Activated T-cell treated with anti-CD3 and anti-CD28 coated beads, Interleukin-2, amount 50 U/mL, for 24 hours (primary cell): Measurements from ENCODE around the gene CCDC142.
A peak's percentile ranks its signal among the peaks of the same experiment; 100 is the strongest.
"Not testable (repeated sequence)": the region's sequence is repeated elsewhere in the genome, so short reads cannot be mapped to it uniquely, and the experiment has no call there.

Source experiments
- DNase-seq: peaks from one replicate; pipeline ENCODE4 v3.0.0-alpha.2; 2020
- H3K27ac Mint-ChIP-seq: 2 replicates; pipeline ENCODE4 v1.8.0; 2020; ENCODE audit warnings: mild to moderate bottlenecking, mixed read lengths
- H3K27me3 Mint-ChIP-seq: 2 replicates; pipeline ENCODE4 v1.8.0; 2020; ENCODE audit warnings: mixed read lengths
- H3K36me3 Mint-ChIP-seq: 2 replicates; pipeline ENCODE4 v1.8.0; 2020; ENCODE audit warnings: low read depth, mixed read lengths
- H3K4me1 Mint-ChIP-seq: 2 replicates; pipeline ENCODE4 v1.8.0; 2020; ENCODE audit warnings: low read depth, mixed read lengths
- H3K4me3 Mint-ChIP-seq: 2 replicates; pipeline ENCODE4 v1.8.0; 2020; ENCODE audit warnings: mild to moderate bottlenecking, moderate library complexity, mixed read lengths
- H3K9me3 Mint-ChIP-seq: 2 replicates; pipeline ENCODE4 v1.8.0; 2020; ENCODE audit warnings: mixed read lengths

Gene CCDC142

GRCh38 chr2:74457129-74457548 is 25.7 kb downstream of the CCDC142 start:
- DNase-seq, result no peak
- Mint-ChIP-seq H3K4me3 (peak overlapping the region; percentile 92), H3K36me3 (peaks cover 55% of the 10 kb centered on the region), H3K9me3 (no peaks in the 10 kb centered on the region), H3K27me3 (no peaks in the 10 kb centered on the region), H3K4me1 (peaks cover 60% of the 10 kb centered on the region), H3K27ac (peak overlapping the region; percentile 97)

GRCh38 chr2:74454654-74455511 is 27.9 kb downstream of the CCDC142 start, which contains the start of gene INO80B:
INO80B (plus strand) TSS chr2:74455087; CDS start chr2:74455117, 30 bp downstream.
- peaks cover 54% of the 10 kb centered on the region for H3K4me1 Mint-ChIP-seq
- H3K27ac Mint-ChIP-seq, result peak within 1 kb of the TSS; percentile 97
- H3K4me3 Mint-ChIP-seq, result peak within 1 kb of the TSS; percentile 92

GRCh38 chr2:74450570-74451190 is 32.1 kb downstream of the CCDC142 start:
- H3K27ac Mint-ChIP-seq, result no peak overlapping the region

More at GRCh38 chr2:74454654-74455511, 27.9 kb downstream of the CCDC142 start, which contains the start of gene INO80B:
- peaks cover 33% of the 10 kb centered on the region for H3K36me3 Mint-ChIP-seq
- peak; percentile 99 for DNase-seq
- no peaks in the 10 kb centered on the region for H3K9me3 Mint-ChIP-seq
- H3K27me3 Mint-ChIP-seq, result no peaks in the 10 kb centered on the region

GRCh38 chr2:74448771-74449170 is 34.0 kb downstream of the CCDC142 start:
- H3K9me3 Mint-ChIP-seq, result no peaks in the 10 kb centered on the region
- peaks cover 11% of the 10 kb centered on the region for H3K4me1 Mint-ChIP-seq
- no peak overlapping the region for H3K4me3 Mint-ChIP-seq
- DNase-seq, result no peak
- H3K27me3 Mint-ChIP-seq, result peaks cover 10% of the 10 kb centered on the region
- no peaks in the 10 kb centered on the region for H3K36me3 Mint-ChIP-seq
- no peak overlapping the region for H3K27ac Mint-ChIP-seq

More at GRCh38 chr2:74450570-74451190, 32.1 kb downstream of the CCDC142 start:
- no peak overlapping the region for H3K4me3 Mint-ChIP-seq
- peaks cover 6% of the 10 kb centered on the region for H3K36me3 Mint-ChIP-seq
- H3K4me1 Mint-ChIP-seq, result peaks cover 24% of the 10 kb centered on the region
- H3K9me3 Mint-ChIP-seq, result no peaks in the 10 kb centered on the region
- H3K27me3 Mint-ChIP-seq, result no peaks in the 10 kb centered on the region
- DNase-seq, result no peak

- no peak for DNase-seq
- no peak overlapping the region for H3K4me3 Mint-ChIP-seq
- H3K36me3 Mint-ChIP-seq, result no peaks in the 10 kb centered on the region
- peaks cover 16% of the 10 kb centered on the region for H3K27me3 Mint-ChIP-seq
- no peaks in the 10 kb centered on the region for H3K9me3 Mint-ChIP-seq
- no peak overlapping the region for H3K27ac Mint-ChIP-seq
- H3K4me1 Mint-ChIP-seq, result peaks cover 2% of the 10 kb centered on the region
Observed at GRCh38 chr2:74447230-74447999, 35.4 kb downstream of the CCDC142 start.

- peaks cover 15% of the 10 kb centered on the region for H3K4me1 Mint-ChIP-seq
- no peak for DNase-seq
- H3K4me3 Mint-ChIP-seq, result no peak overlapping the region
- H3K27me3 Mint-ChIP-seq, result peaks cover 37% of the 10 kb centered on the region
- H3K9me3 Mint-ChIP-seq, result no peaks in the 10 kb centered on the region
- no peak overlapping the region for H3K27ac Mint-ChIP-seq
- H3K36me3 Mint-ChIP-seq, result no peaks in the 10 kb centered on the region
Observed at GRCh38 chr2:74444498-74445318, 38.1 kb downstream of the CCDC142 start.

GRCh38 chr2:74442483-74443297 is 40.1 kb downstream of the CCDC142 start:
- not testable (repeated sequence) for H3K36me3 Mint-ChIP-seq, H3K9me3 Mint-ChIP-seq, DNase-seq, H3K27ac Mint-ChIP-seq
- Mint-ChIP-seq H3K4me3 (peak overlapping the region; percentile 54), H3K4me1 (peaks cover 15% of the 10 kb centered on the region), H3K27me3 (peaks cover 51% of the 10 kb centered on the region)

GRCh38 chr2:74441690-74442482 is 40.9 kb downstream of the CCDC142 start, which contains the start of gene RTKN:
RTKN (minus strand) TSS chr2:74441937; CDS start chr2:74441816, 121 bp downstream.
- Mint-ChIP-seq H3K4me1 (peaks cover 15% of the 10 kb centered on the region), H3K27me3 (peaks cover 51% of the 10 kb centered on the region), H3K4me3 (peak within 1 kb of the TSS; percentile 54), H3K27ac (no peak within 1 kb of the TSS), H3K36me3 (no peaks in the 10 kb centered on the region), H3K9me3 (no peaks in the 10 kb centered on the region)
- peak; percentile 43 for DNase-seq

GRCh38 chr2:74441170-74441689 is 41.6 kb downstream of the CCDC142 start:
- peak; percentile 53 for DNase-seq
- Mint-ChIP-seq H3K4me3 (peak overlapping the region; percentile 35), H3K4me1 (peaks cover 15% of the 10 kb centered on the region), H3K27me3 (peaks cover 51% of the 10 kb centered on the region), H3K36me3 (no peaks in the 10 kb centered on the region), H3K27ac (no peak overlapping the region), H3K9me3 (no peaks in the 10 kb centered on the region)

GRCh38 chr2:74440378-74441169 is 42.2 kb downstream of the CCDC142 start:
- Mint-ChIP-seq H3K4me1 (peaks cover 15% of the 10 kb centered on the region), H3K27ac (no peak overlapping the region), H3K4me3 (peak overlapping the region; percentile 43), H3K36me3 (no peaks in the 10 kb centered on the region), H3K27me3 (peaks cover 51% of the 10 kb centered on the region), H3K9me3 (no peaks in the 10 kb centered on the region)
- DNase-seq, result peak; percentile 62

GRCh38 chr2:74439803-74440377 is 42.9 kb downstream of the CCDC142 start:
- DNase-seq, result no peak
- Mint-ChIP-seq H3K9me3 (no peaks in the 10 kb centered on the region), H3K27ac (no peak overlapping the region), H3K4me3 (peak overlapping the region; percentile 43), H3K27me3 (peaks cover 49% of the 10 kb centered on the region), H3K4me1 (peaks cover 15% of the 10 kb centered on the region), H3K36me3 (no peaks in the 10 kb centered on the region)
